Natural killer cell (primary cell): ENCODE results near the gene PCDHGB5. TPM values are rescaled to one million over a fixed set of nuclear protein-coding genes. Genes with fewer than 3 reads are reported as not detected.
"Not testable (repeated sequence)": the region's sequence is repeated elsewhere in the genome, so short reads cannot be mapped to it uniquely, and the experiment has no call there.

Experiments used
- ATAC-seq, 3 donors: fragments of 150-1000 bp in 2 of 3; fragments of 200-7000 bp in 1 of 3; cut with Tn5 transposase; 1 replicate in 1 of 3; 2 replicates in 2 of 3; pipeline ENCODE4 v1.10.0; 2021; ENCODE audit warnings: mild to moderate bottlenecking in 2 of 3, moderate library complexity in 2 of 3
- DNase-seq, 2 donors: peaks; one replicate each; pipeline versions ENCODE4 v3.0.0 to v3.0.0-alpha.2; 2013 to 2021; ENCODE audit warnings: mixed read lengths in 1 of 2
- H3K27ac ChIP-seq: one replicate; pipeline ENCODE4 v1.5.1; 2013; ENCODE audit warnings: mild to moderate bottlenecking, low read length
- H3K27me3 ChIP-seq: one replicate; pipeline ENCODE4 v1.6.1; 2013; ENCODE audit warnings: low read length; ENCODE audit not compliant: control insufficient read depth, insufficient read depth
- H3K36me3 ChIP-seq: one replicate; pipeline ENCODE4 v1.6.1; 2013; ENCODE audit warnings: low read length; ENCODE audit not compliant: control insufficient read depth, insufficient read depth
- H3K4me1 ChIP-seq: one replicate; pipeline ENCODE4 v1.6.1; 2013; ENCODE audit warnings: low read length; ENCODE audit not compliant: control insufficient read depth, insufficient read depth
- H3K4me3 ChIP-seq: one replicate; pipeline ENCODE4 v1.5.1; 2013; ENCODE audit warnings: low read length
- H3K9me3 ChIP-seq: one replicate; pipeline ENCODE4 v1.6.1; 2013; ENCODE audit warnings: low read length; ENCODE audit not compliant: control insufficient read depth, insufficient read depth
- H3K27ac Mint-ChIP-seq, 2 donors: one replicate each; pipeline ENCODE4 v1.8.0; 2022; ENCODE audit warnings: mild to moderate bottlenecking in 2 of 2, mixed read lengths in 2 of 2, moderate library complexity in 1 of 2
- H3K27me3 Mint-ChIP-seq, 2 donors: one replicate each; pipeline ENCODE4 v1.8.0; 2022; ENCODE audit warnings: low read depth in 2 of 2, mixed read lengths in 2 of 2
- H3K36me3 Mint-ChIP-seq: one replicate; pipeline ENCODE4 v1.8.0; 2022; ENCODE audit warnings: mixed read lengths
- H3K4me1 Mint-ChIP-seq, 2 donors: one replicate each; pipeline ENCODE4 v1.8.0; 2022; ENCODE audit warnings: mixed read lengths in 2 of 2
- H3K4me3 Mint-ChIP-seq: one replicate; pipeline ENCODE4 v1.8.0; 2022; ENCODE audit warnings: mild to moderate bottlenecking, moderate library complexity, mixed read lengths
- H3K9me3 Mint-ChIP-seq, 2 donors: one replicate each; pipeline ENCODE4 v1.8.0; 2022; ENCODE audit warnings: mixed read lengths in 2 of 2
- CTCF ChIP-seq: fragments of 200-600 bp; IDR thresholded peaks from one replicate; pipeline ENCODE4 v1.8.0; 2022; ENCODE audit warnings: antibody characterized with exemption
- WGBS: methylation state at CpG from one replicate; pipeline ENCODE4 v1.1.7; 2013; ENCODE audit warnings: missing lambda C conversion rate; ENCODE audit not compliant: insufficient coverage; 5-methylcytosine and 5-hydroxymethylcytosine counted together
- intact Hi-C: fragments of 100-400 bp; cut with micrococcal nuclease; formaldehyde crosslinking; loops from one replicate; pipeline ENCODE4 v1.14.2; 2022
- total RNA-seq, 4 donors: library from RNA; stranded (reverse); fragments of 120-200 nt in 1 of 4; gene quantifications; one replicate each; pipeline versions ENCODE4 v1.2.3 to v1.2.4, GENCODE V29; 2013 to 2022

Gene PCDHGB5
- total RNA-seq, 3 donors from 2014 or later (not counting 1 experiment from before 2014, with no cell fraction given): 1.3 to 4.2 (median 3.1) TPM

GRCh38 chr5:141384471-141385267 lies 13.1 kb upstream of the PCDHGB5 start:
- peaks cover 69 to 77% of the 10 kb centered on the region in 2 donors for H3K27me3 Mint-ChIP-seq
- DNase-seq (no peak), ATAC-seq (no peak)
- H3K4me3 Mint-ChIP-seq: no peak overlapping the region
- no peak overlapping the region for H3K27ac Mint-ChIP-seq
- Histone ChIP-seq H3K4me1 (peaks cover 4% of the 10 kb centered on the region), H3K27me3 (peaks cover 51% of the 10 kb centered on the region), H3K36me3 (no peaks in the 10 kb centered on the region), H3K4me3 (no peak overlapping the region), H3K9me3 (peaks cover 36% of the 10 kb centered on the region), H3K27ac (no peak overlapping the region)
- 49% methylated on average over 43 of the region's 43 CpGs for WGBS
- no peak for TF ChIP-seq CTCF
- H3K9me3 Mint-ChIP-seq: peaks cover 0 to 3% of the 10 kb centered on the region in 2 donors
- peaks cover 0 to 8% of the 10 kb centered on the region in 2 donors for H3K4me1 Mint-ChIP-seq
- H3K36me3 Mint-ChIP-seq: no peaks in the 10 kb centered on the region
- intact Hi-C loops: loop anchor here (5.0 kb wide), 1 partner anchor 38 kb away; the partner anchor contains the start of gene PCDHGA11

- peaks cover 66 to 75% of the 10 kb centered on the region in 2 donors for H3K27me3 Mint-ChIP-seq
- DNase-seq: peak in 1 of 2 donors; percentile 10
Observed at GRCh38 chr5:141387557-141388311, 10.0 kb upstream of the PCDHGB5 start, which contains the start of gene PCDHGB4. PCDHGB4 (plus strand) TSS chr5:141387698; CDS start chr5:141387885, 187 bp downstream.

GRCh38 chr5:141388661-141389060 lies 9.1 kb upstream of the PCDHGB5 start:
- H3K4me3 ChIP-seq: no peak overlapping the region
- H3K9me3 ChIP-seq: peaks cover 41% of the 10 kb centered on the region
- DNase-seq (no peak), ATAC-seq (no peak)
- H3K4me1 Mint-ChIP-seq: no peaks in the 10 kb centered on the region
- 66% methylated on average over 7 of the region's 10 CpGs for WGBS
- peaks cover 64 to 75% of the 10 kb centered on the region in 2 donors for H3K27me3 Mint-ChIP-seq
- no peaks in the 10 kb centered on the region for H3K4me1 ChIP-seq
- H3K4me3 Mint-ChIP-seq: no peak overlapping the region
- H3K27ac Mint-ChIP-seq: no peak overlapping the region
- no peak for TF ChIP-seq CTCF
- peaks cover 7% of the 10 kb centered on the region for H3K36me3 Mint-ChIP-seq
- intact Hi-C loops: loop anchor here (5.0 kb wide), 1 partner anchor 34 kb away; the partner anchor contains the start of gene PCDHGA11
- H3K27ac ChIP-seq: no peak overlapping the region
- peaks cover 0 to 5% of the 10 kb centered on the region in 2 donors for H3K9me3 Mint-ChIP-seq
- H3K36me3 ChIP-seq: no peaks in the 10 kb centered on the region
- H3K27me3 ChIP-seq: peaks cover 56% of the 10 kb centered on the region

More at GRCh38 chr5:141387557-141388311, 10.0 kb upstream of the PCDHGB5 start, which contains the start of gene PCDHGB4:
- not testable (repeated sequence) for H3K36me3 ChIP-seq, H3K36me3 Mint-ChIP-seq, H3K27ac ChIP-seq, H3K4me1 Mint-ChIP-seq, H3K27ac Mint-ChIP-seq, H3K9me3 Mint-ChIP-seq, H3K4me3 ChIP-seq, H3K4me1 ChIP-seq
- intact Hi-C loops: loop anchor here (5.0 kb wide), 1 partner anchor 35 kb away; the partner anchor contains the start of gene PCDHGA11
- peaks cover 60% of the 10 kb centered on the region for H3K27me3 ChIP-seq
- H3K4me3 Mint-ChIP-seq: peak within 1 kb of the TSS; percentile 78
- peaks cover 41% of the 10 kb centered on the region for H3K9me3 ChIP-seq
- WGBS: 16% methylated on average over 16 of the region's 40 CpGs
- TF ChIP-seq CTCF: peak; percentile 15
- ATAC-seq: peak; percentile 81 to 89 (median 84)
